Breast epithelium (tissue), 4 donors: ENCODE measurements around the gene HHATL. TPM values are rescaled to one million over a fixed set of nuclear protein-coding genes. Genes with fewer than 3 reads are reported as not detected.
A peak's percentile ranks its signal among the peaks of the same experiment; 100 is the strongest.

Experiments used
- DNase-seq, 2 donors: peaks; one replicate each; pipeline ENCODE4 v3.0.0-alpha.2; 2019; ENCODE audit warnings: low spot score in 2 of 2
- H3K27ac ChIP-seq, 2 donors: fragments of 200-600 bp; sonication (generic) in 1 of 2; one replicate each; pipeline ENCODE4 v1.5.1; 2016 to 2019; ENCODE audit warnings: mild to moderate bottlenecking in 1 of 2
- H3K27me3 ChIP-seq, 2 donors: fragments of 200-600 bp; sonication (generic) in 1 of 2; one replicate each; pipeline versions ENCODE4 v1.5.1 to v1.6.0; 2017 to 2019; ENCODE audit warnings: control low read depth in 1 of 2, mild to moderate bottlenecking in 1 of 2
- H3K36me3 ChIP-seq: fragments of 200-600 bp; one replicate; pipeline ENCODE4 v1.5.1; 2019
- H3K4me1 ChIP-seq, 2 donors: fragments of 200-600 bp; sonication (generic); one replicate each; pipeline ENCODE4 v1.5.1; 2016 to 2019; ENCODE audit warnings: control low read depth in 1 of 2
- H3K4me3 ChIP-seq, 3 donors: fragments of 200-600 bp; sonication (generic); 1 replicate in 2 of 3; 2 replicates in 1 of 3; pipeline ENCODE4 v1.5.1; 2016 to 2019; ENCODE audit warnings: mild to moderate bottlenecking in 3 of 3, moderate library complexity in 2 of 3
- H3K9me3 ChIP-seq, 2 donors: fragments of 200-600 bp; sonication (generic) in 1 of 2; one replicate each; pipeline ENCODE4 v1.5.1; 2016 to 2019; ENCODE audit warnings: control low read depth in 1 of 2
- CTCF ChIP-seq, 3 donors: fragments of 450-650 bp; IDR thresholded peaks; one replicate each; pipeline ENCODE4 v1.5.1; 2016 to 2017; ENCODE audit warnings: antibody characterized with exemption in 3 of 3, mild to moderate bottlenecking in 3 of 3, moderate library complexity in 3 of 3
- POLR2A ChIP-seq: fragments of 450-650 bp; IDR thresholded peaks from one replicate; pipeline ENCODE4 v1.6.1; 2016; ENCODE audit warnings: antibody characterized with exemption, mild to moderate bottlenecking, moderate library complexity
- POLR2AphosphoS5 ChIP-seq, 3 donors: sonication (generic); formaldehyde crosslinking; IDR thresholded peaks; one replicate each; pipeline ENCODE4 v1.6.1; 2017; ENCODE audit warnings: antibody characterized with exemption in 3 of 3
- intact Hi-C: fragments of 100-400 bp; cut with DNase I; formaldehyde crosslinking; loops from one replicate; pipeline ENCODE4 v1.15.1; 2023; ENCODE audit warnings: low total_unique reads
- total RNA-seq, 3 donors: library from RNA; depleted of rRNA; stranded (reverse); fragments of >200 nt; gene quantifications; one replicate each; pipeline ENCODE4 v1.1.0, GENCODE V29; 2016

The HHATL gene
- total RNA-seq, 3 donors from 2014 or later, result 0.32 to 1.6 TPM; not detected in 1

- Histone ChIP-seq H3K4me3 (no peak overlapping the region), H3K9me3 (no peaks in the 10 kb centered on the region), H3K4me1 (no peaks in the 10 kb centered on the region), H3K27ac (no peak overlapping the region), H3K27me3 (no peaks in the 10 kb centered on the region), H3K36me3 (no peaks in the 10 kb centered on the region)
- TF ChIP-seq POLR2AphosphoS5 (IDR thresholded peaks at IDR 0.05), result no peak
- no peak for TF ChIP-seq POLR2A
- TF ChIP-seq CTCF (IDR thresholded peaks at IDR 0.05), result no peak
- intact Hi-C loops, result no loop called here
- DNase-seq, result peak in 1 of 2 donors; percentile 43
Observed at GRCh38 chr3:42691816-42692666, 10.6 kb downstream of the HHATL start.

GRCh38 chr3:42690766-42691680 lies 11.6 kb downstream of the HHATL start:
- intact Hi-C loops, result no loop called here
- TF ChIP-seq POLR2A (no peak), POLR2AphosphoS5 (IDR thresholded peaks at IDR 0.05) (no peak), CTCF (IDR thresholded peaks at IDR 0.05) (no peak)

GRCh38 chr3:42690191-42690590 lies 12.4 kb downstream of the HHATL start:
- no peak for DNase-seq
- Histone ChIP-seq H3K36me3 (no peaks in the 10 kb centered on the region), H3K9me3 (no peaks in the 10 kb centered on the region), H3K4me3 (no peak overlapping the region), H3K4me1 (no peaks in the 10 kb centered on the region), H3K27me3 (no peaks in the 10 kb centered on the region), H3K27ac (no peak overlapping the region)
- intact Hi-C loops, result no loop called here
- TF ChIP-seq CTCF (IDR thresholded peaks at IDR 0.05) (no peak), POLR2AphosphoS5 (IDR thresholded peaks at IDR 0.05) (no peak), POLR2A (no peak)

More at GRCh38 chr3:42690766-42691680, 11.6 kb downstream of the HHATL start:
- DNase-seq, result peak in 1 of 2 donors; percentile 19
- Histone ChIP-seq H3K4me3 (no peak overlapping the region), H3K27me3 (no peaks in the 10 kb centered on the region), H3K4me1 (no peaks in the 10 kb centered on the region), H3K27ac (no peak overlapping the region), H3K36me3 (no peaks in the 10 kb centered on the region), H3K9me3 (no peaks in the 10 kb centered on the region)

- Histone ChIP-seq H3K27me3 (no peaks in the 10 kb centered on the region), H3K9me3 (no peaks in the 10 kb centered on the region), H3K36me3 (no peaks in the 10 kb centered on the region), H3K4me3 (no peak overlapping the region), H3K4me1 (no peaks in the 10 kb centered on the region), H3K27ac (no peak overlapping the region)
- no peak for DNase-seq
- intact Hi-C loops, result no loop called here
- no peak for TF ChIP-seq CTCF (IDR thresholded peaks at IDR 0.05)
- TF ChIP-seq POLR2AphosphoS5 (IDR thresholded peaks at IDR 0.05), result no peak
- no peak for TF ChIP-seq POLR2A
Observed at GRCh38 chr3:42689421-42690014, 13.1 kb downstream of the HHATL start.
